Activated CD4-positive, alpha-beta T cell treated with anti-CD3 and anti-CD28 coated beads, Interleukin-2, amount 50 U/mL, for 24 hours (primary cell): ENCODE data around the gene SUMO3.

Experiments used
- DNase-seq, 2 donors: peaks; one replicate each; pipeline ENCODE4 v3.0.0-alpha.2; 2020; ENCODE audit warnings: low read depth in 1 of 2, low spot score in 1 of 2

The SUMO3 gene

DNA sequence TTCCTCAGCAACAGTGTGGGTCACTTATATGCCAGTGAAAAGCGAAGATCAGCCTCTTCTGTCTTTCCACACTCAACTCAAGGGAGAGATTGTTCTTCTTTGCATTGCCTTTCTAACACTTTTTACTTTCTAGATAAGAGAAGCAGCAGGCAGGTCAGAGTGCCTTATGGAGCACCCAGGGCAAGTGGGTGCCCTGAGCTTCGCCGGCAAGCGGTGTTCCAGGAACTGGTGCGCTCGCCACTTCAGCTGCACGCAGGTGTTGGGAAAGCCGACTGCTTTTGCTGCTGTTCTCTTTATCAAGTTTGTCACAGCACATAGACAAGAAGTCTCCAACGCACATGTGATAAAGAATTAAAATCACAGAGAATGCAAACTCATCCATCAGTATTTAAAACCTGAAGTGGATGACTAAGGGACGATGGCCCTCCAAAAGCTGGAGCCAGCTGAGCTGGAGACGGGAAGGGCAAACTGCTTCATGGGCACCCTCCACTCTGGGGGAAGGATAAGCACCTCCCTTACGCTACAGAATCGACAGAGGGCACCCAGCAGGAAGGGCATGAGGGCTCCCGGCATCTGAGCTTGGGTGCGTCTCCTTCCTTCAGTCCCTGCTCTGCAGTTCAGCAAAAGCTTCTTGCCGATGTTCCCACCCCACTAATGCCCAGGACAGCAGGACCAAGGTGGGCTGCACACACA, 36.9 kb downstream of the SUMO3 start:
- DNase-seq: no peak

DNA sequence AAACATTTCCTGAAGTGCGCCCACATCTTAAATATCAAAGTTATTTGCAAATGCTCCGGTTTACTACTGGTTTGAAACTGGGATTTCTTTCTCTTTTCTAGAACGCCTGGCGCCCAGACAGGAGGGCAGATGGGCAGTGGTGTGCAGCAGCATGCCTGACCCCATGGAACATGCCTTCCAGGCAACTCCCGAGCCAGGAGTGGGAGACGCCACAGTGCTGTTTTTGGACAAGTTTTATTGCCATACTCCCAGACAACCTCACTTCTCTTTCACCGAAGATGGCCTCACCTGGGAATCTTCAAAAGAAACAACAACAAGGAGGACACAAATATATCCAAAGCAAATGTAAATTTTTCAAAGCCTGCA, 37.7 kb downstream of the SUMO3 start:
- DNase-seq: no peak

DNA sequence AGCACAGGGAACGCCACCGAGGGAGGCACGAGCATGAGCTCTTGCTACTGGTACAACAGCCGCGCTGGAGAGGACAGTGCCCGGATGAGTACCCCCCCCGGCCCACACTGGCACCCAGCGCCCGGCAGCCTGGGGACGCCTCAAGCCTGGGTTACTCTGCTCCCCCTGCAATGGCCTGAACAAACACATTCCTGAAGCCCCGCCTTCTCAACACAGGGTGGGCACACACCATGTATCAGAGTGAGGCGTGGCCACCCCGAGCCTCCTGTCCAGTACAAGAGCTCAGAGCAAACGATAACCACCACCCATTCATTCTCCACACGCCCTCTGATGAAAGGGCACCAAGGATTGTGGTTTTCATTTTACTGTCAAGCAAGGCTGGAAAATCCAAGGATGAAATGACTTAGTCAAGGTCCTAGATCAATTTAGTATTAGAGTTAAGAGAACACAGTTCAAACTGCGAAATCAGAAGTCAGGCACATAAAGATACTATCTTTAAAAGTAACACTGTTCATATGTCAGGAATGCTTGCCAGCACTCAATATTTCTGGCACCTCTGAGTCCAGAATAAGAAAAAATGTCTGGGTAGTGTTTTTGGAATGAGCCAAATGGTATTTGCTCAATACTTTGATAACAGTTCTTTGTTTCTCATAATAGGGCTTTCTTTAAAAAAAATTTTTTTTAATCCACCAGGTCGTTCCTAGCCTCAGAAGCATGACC, 38.3 kb downstream of the SUMO3 start:
- DNase-seq: no peak

DNA sequence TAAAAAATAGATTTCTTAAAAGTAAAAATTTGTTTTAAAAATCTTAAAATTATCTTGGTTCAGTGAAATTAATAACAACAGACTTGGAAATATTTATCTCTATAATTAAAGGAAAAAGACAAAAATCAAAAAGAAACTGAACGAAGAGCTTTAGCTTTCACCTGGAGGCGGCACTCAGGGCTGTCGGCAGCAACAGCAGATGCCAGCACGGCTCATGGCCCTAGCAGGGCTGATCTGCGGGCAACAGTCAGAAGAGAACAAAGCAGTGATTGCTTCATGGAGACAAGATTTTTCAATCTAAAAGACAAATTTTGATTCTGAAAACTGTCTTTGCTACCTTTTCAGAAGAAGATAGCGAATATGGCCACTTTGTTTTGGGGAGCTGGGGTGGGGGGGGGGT, 38.9 kb downstream of the SUMO3 start:
- no peak for DNase-seq

DNA sequence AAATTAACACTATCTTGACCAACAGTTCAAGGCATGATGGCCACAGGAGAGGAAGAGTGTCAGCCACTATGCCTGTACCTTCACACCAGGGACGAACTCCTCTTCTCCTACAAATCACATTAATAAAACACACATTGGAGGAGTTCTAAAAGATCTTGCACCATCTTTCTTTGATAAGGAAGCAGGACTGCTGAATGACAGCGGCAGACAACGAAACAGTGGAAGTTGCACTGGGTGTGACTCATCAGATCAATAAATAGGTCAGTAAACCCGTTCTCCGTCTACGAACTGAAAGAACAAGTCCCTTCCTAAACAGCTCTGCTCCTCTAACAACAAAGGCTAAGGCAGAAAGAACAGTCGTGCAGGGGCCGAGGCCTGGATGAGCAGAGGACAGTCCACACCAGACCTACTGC, 39.4 kb downstream of the SUMO3 start:
- no peak for DNase-seq

DNA sequence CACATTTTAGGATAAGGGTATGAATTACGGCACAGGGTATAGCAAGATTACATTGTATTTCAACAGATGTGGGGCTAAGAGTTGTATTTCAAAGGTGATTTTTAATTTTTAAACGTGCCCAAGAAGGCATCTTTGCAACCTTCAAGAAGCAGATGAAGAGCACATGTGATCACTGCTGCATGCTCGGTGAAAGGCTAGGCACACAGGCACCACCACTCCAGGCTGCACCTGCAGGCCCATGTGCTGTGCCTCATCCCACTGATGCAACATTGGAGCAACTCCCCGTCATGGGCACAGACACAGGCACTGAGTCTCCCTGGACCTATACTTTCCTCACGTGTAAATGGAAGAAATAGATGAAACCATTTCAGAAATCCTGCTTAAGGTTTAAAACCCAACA, 39.8 kb downstream of the SUMO3 start:
- DNase-seq: no peak

DNA sequence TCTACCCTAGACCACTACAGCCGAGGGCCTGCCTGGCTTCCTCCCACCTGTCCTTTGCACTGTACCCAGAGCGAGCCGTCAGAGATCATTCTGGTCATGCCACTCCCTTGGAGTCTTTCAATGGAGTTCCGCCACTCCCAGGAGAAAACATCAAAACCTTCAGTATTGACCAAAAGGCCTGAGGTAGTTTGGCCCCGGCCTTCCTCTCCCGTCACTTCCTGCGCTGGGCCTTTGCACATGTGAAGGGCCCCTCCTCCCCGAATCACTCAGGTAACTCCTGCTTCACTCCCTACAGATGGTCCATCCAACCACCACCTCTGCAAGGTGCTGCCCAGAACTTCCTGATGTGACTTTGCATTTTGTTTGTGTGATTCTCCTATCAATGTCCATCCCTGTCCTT, 42.9 kb downstream of the SUMO3 start:
- DNase-seq: no peak

DNA sequence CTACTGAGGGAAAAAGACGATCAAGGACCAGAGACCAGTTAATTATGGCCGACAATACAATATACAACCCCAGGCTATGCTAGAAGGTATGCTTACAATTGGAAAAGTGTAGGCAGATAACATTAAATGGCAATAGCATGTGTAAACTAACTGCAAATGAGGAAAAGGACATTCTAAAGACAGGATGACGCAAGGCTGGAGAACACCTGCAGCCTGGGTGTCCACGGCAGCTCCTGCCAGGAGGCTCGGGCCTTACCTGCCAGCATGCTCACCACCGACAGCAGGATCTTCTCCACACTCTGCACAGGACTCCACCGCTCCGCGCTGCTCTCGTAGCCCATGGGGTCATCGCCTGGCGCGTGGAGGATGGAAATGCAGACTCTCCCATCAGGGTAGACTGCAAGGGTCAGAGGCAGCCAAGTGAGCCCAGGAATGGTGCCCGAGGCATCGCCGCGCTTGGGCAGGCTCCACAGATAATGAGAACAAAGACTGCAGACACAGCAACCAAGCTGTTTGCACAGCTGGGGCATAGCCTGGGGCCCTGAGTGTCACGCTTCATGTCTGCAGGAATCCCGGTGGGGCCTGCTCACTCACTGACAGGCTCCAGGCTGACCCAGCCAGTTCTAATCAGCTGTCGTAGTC, 44.5 kb downstream of the SUMO3 start:
- DNase-seq: no peak

DNA sequence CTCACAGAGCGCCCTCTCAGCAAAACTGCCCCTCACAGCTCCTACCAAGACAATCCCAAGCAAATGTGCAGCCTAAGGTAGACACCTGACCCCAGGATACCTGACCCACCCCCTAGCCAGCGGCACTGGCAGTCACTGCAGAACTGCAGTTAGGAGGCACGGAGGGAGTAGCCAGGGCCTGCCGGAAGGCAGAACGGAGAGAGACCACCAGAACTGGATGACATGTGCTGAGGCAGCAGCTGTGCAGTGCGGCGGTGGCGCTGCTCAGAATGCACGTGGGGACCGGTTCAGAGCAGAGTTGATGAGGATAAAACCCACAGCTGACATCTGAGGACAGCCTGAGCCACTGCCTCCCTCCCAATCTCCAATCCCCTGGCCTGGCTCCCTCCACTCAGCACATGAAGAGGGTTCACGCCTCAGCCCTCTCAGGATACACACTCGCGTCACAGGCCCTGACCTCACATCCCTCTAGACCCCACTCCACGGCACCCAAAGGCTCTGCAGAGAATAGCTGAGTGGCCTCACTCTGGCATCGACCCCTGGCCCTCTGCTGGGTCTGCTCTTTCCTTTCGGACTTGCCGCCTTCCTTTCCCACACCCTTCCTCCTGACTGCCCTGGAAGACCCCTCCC, 45.9 kb downstream of the SUMO3 start:
- no peak for DNase-seq

DNA sequence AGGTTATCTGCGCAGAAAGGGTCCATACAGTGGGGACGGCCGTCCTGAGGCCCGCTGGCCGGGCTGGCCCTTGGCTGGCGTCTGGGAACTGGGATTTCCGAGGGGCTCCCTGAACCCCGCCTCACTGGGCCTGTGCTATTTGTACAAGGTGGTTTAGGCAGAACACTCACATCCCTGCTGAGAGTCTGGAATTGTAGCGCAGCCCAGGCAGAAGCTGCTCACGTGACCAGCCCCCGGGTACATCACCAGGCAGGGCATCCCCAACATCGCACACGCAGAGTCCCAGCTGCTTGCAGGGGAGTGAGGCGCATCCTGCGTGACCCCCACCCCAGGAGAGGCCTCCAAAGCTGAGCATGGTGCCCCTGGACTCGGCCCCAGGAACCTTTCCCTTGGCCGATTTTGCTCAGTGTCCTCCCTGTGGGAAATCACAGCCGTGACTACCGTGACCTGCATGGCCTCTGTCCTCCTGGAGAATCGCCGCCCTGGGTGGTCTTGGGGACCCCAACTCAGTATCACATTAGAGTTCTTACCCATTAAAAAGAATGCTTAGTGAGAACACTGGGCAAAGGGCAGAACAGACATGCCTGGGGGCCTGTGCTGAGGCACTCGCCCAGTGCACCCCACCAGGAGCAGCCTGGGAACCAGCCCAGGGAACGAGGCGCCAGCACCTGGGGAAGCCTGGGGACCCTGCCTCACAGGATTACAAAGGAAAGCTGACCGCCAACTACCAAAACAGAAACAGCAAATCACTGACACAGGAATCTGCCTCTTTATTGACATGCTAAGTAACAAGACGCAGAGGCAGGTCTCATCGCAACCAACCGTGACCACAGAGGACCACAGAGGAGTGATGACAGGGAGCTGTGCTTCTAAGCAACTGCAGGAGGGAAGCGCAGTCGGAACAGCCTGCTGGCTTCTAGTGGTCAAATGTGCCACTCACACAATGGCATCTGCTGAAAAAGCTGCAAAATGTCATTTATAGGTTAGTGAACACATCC, 49.7 kb downstream of the SUMO3 start:
- no peak for DNase-seq

DNA sequence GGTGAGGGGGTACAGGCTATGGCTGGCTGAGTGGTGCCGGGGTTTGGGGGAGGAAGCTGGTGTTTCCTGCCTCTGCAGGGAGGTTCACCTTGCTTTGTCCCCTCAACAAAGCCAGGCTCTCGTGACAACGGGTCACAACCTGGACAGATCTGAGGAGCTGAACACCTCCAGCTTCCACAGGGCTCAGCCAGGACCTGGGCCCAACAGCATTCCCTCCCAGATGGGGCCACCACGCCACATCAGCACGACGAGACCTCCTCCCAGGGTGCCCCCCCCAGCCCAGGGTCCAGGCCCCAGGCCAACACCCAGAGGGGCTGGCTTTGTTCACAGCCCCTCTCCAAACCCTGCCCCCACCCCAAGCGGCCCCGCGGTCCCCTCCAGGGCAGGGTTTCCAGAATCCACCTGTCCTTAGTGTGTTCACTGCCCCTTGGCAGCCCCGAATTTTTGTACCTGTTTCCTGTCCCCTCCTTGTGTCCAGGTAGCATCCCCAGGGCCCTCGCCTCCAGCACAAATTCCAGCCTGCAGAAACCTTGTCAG, 51.0 kb downstream of the SUMO3 start:
- DNase-seq: no peak

DNA sequence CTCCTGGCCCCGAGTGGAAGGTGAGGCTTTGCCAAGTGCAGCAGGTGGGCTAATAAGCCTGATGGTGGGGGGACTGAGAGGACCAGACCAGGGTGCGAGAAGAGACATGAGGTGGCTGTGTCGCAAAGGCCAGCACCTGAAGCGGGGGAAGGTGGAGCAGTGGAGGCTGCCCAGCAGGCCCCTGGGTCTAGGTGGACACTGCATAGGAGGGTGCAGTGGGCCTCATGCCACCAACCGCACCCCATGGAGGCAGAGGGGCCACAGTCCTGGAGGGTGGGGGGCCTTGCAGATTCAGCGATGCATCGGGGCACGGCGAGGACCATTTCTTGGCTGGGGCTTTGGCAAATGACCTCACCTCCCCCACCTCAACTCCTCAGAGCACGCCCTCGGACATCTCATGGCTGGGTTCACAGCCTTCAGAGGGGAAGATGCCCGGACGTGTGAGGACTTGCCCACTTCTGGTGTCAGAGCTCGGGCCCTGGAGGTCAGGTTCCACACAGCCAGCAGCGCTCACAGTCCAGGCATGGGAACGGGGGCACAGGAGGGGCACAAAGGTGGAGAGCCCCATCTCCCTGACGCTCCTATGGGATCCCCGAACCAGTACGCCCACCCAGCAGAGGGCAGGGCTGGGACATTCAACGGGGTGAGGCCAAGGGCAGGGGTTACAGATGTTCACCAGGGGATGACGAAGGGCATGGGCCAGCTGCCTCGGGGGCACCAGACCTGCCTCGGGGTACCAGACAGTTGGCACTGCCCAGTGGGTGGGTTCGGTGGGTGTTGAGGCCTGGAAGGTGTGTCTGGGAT, 51.6 kb downstream of the SUMO3 start:
- DNase-seq: no peak

DNA sequence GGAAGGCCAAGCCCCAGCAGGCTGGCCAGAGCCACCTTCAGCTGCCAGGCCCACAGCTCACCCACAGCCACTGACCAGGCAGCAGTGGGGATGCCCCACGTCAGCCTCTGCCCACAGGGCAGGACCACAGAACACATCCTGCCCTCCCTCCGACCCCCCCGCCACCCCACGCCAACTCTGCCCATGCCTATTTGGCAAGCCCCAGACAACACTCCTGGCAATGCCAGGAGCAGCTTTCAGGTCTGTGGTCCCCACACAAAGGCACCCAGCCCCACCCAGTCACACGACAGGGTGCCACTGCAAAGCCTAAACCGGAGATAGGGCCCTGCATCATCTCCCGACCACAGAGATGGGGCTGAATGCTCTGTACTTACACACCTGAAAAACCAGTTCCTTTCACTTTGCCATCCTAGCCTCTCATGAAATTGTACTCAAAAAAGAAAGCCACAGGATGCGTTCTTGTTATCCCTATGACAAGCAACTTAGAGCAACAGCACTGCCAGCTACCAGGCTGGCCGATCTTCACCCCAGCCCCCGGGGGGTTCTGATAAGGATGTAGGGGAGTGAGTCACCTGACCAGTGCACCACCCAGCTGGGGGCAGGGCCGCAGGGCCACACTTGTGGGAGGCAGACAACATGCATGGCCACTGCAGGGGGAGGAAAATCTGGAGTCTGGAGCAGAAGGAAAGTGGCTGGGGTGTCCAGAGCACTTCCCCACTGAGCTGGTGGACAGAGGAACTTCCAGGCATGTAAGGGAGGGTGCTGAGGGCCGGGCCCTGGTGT, 52.4 kb downstream of the SUMO3 start:
- DNase-seq: no peak

DNA sequence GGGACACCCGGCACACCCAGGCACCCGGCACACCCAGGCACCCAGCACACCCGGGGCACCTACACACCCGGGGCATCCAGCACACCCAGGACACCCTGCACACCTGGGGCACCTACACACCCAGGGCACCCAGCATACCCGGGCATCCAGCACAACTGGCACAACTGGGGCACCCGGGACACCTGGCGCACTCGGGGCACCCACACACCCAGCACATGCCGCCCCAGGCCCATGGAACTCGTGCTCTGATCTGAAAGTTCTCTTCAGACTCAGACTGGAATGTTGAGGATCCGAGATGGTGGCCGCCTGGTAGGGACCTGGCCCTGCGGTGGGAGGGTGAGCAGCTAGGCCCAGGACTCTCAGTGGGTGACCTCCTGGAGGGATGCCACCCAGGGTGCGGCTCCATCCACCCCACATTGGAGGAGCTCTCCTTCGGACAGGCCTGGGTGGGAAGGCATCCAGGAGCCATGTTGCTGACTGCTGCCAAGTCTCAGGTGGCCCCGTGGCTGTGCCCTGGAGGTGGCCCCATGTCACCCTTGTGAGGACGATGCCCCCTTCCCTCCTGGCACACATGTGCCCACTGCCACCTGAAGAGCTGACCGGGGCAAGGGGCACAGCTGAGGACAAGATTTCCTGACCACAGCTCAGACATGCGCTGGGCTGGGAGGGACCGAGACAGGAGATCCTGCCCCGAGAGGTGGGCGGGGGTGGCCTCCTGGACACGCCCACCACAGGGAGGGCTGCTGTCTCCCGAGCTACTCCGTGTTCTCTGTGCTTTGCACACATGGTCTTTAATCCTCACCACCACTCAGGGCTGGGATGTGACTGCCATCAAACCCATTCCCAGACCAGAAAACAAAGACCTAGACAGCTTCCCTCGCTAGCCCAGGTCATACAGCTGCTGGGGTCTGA, 53.3 kb downstream of the SUMO3 start:
- no peak for DNase-seq

DNA sequence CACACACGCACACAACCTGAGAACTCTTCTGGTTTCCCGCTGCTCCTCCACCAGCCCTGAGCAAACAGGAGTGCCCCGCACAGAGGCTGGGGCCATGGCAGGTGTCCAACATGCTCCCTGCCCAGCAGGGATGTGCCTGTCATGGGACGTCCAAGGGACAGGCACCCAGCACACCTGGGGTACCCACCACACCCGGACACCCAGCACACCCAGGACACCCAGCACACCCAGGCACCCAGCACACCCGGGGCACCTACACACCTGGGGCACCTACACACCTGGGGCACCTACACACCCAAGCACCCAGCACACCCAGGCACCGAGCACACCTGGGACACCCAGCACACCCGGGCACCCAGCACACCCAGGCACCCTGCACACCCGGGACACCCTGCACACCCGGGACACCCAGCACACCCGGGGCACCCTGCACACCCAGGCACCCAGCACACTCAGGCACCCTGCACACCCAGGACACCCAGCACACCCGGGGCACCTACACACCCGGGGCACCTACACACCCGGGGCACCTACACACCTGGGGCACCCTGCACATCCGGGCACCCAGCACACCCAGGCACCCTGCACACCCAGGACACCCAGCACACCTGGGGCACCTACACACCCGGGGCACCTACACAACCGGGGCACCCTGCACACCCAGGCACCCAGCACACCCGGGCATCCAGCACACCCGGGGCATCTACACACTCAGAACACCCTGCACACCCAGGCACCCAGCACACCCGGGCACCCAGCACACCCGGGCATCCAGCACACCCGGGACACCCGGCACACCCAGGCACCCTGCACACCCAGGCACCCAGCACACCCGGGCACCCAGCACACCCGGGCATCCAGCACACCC, 54.2 kb downstream of the SUMO3 start:
- DNase-seq: no peak

DNA sequence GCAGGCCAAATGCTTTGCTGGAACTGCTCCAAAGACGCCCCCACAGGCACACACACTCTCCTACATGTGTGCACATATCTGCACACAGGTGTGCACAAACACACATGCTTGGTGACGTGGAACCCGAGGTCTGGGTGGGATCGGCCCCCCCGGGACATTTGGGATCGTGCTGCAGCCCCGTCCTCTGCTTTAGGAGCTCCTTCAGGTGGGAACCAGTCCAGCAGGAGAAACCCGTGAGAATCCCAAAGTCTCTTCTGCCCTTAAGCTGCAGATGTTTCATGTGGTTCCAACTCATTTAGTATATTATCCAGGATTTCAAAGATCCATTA, 54.8 kb downstream of the SUMO3 start:
- no peak for DNase-seq
